HFF-Myc (cell line): Measurements from ENCODE around the gene OR2D3.
"Not testable (repeated sequence)": the region's sequence is repeated elsewhere in the genome, so short reads cannot be mapped to it uniquely, and the experiment has no call there.

Source experiments
- DNase-seq: peaks from one replicate; pipeline ENCODE4 v3.0.0-alpha.2; 2011; ENCODE audit warnings: low read depth; ENCODE audit errors: extremely low read depth
- H3K4me3 ChIP-seq: replicated peaks from 2 replicates; pipeline ENCODE4 v1.5.1; 2011; ENCODE audit warnings: low read depth, mild to moderate bottlenecking, control low read depth, low read length
- CTCF ChIP-seq: IDR thresholded peaks from 2 replicates; pipeline ENCODE4 v1.5.1; 2012; ENCODE audit warnings: mild to moderate bottlenecking, low read depth, low read length, control low read depth; ENCODE audit errors: missing control alignments

Gene OR2D3

GRCh38 chr11:6943131-6943530, 22.3 kb downstream of the OR2D3 start:
- H3K4me3 ChIP-seq = no peak overlapping the region
- TF ChIP-seq CTCF = no peak
- no peak for DNase-seq

DNA sequence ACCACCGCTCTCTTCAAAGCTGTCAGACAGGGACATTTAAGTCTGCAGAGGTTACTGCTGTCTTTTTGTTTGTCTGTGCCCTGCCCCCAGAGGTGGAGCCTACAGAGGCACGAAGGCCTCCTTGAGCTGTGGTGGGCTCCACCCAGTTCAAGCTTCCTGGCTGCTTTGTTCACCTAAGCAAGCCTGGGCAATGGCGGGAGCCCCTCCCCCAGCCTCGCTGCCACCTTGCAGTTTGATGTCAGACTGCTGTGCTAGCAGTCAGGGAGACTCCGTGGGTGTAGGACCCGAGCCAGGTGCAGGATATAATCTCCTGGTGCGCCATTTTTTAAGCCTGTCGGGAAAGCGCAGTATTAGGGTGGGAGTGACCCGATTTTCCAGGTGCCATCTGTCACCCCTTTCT, 33.4 kb downstream of the OR2D3 start:
- not testable (repeated sequence) for H3K4me3 ChIP-seq, DNase-seq

- DNase-seq = no peak
- TF ChIP-seq CTCF = no peak
- H3K4me3 ChIP-seq = no peak overlapping the region
Measured at GRCh38 chr11:6962141-6962540, 41.3 kb downstream of the OR2D3 start.

DNA sequence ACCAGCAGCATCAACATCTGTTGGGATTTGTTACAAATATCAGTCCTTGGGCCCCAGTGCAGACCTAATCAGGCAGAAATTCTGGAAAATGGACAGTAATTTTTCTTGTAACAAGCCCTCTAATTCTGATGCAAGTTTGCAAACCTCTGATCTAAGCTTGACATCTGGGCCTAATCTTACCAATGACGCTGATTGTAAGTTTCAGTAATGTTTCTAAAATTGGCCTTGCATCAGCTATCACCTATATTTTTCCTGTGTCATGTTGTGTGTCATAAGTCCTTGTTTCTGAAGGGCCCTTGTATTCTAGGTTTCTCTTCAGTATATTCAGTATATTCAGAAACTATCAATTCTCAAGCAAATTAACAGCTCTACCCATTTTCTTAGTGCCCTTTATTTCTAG, 41.9 kb downstream of the OR2D3 start:
- no peak for DNase-seq
- H3K4me3 ChIP-seq = no peak overlapping the region
- no peak for TF ChIP-seq CTCF

GRCh38 chr11:6968816-6969215, 48.0 kb downstream of the OR2D3 start:
- no peak overlapping the region for H3K4me3 ChIP-seq
- no peak for DNase-seq
- no peak for TF ChIP-seq CTCF

DNA sequence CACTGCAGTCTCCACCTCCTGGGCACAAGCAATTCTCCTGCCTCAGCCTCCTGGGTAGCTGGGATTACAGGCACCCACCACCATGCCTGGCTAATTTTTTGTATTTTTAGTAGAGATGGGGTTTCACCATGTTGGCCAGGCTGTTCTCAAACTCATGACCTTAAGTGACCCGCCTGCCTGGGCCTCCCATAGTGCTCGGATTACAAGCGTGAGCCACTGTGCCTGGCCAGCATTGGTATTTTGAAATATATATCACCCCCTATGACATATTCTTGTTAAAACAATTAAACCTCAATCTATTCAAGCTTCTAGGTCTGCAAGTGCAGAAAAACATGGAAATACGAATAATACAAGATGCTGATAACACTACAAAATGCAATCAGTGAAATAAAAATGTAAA, 49.1 kb downstream of the OR2D3 start:
- not testable (repeated sequence) for H3K4me3 ChIP-seq, DNase-seq
